Trophoblast cell (in vitro differentiated cells and primary cell): ENCODE results near the gene SIL1.

Experiments
- DNase-seq, 2 donors: peaks; one replicate each; pipeline ENCODE4 v3.0.0-alpha.2; 2016
- H2AFZ ChIP-seq: 2 replicates; pipeline ENCODE4 v1.6.1; 2013; ENCODE audit warnings: low read length, moderate library complexity, mild to moderate bottlenecking; ENCODE audit not compliant: insufficient read depth, poor library complexity
- H2AK5ac ChIP-seq: 2 replicates; pipeline ENCODE4 v1.6.1; 2013; ENCODE audit warnings: mild to moderate bottlenecking, low read length
- H2BK120ac ChIP-seq: 2 replicates; pipeline ENCODE4 v1.6.1; 2013; ENCODE audit warnings: low read length, mild to moderate bottlenecking, moderate library complexity; ENCODE audit not compliant: insufficient read depth, poor library complexity
- H2BK12ac ChIP-seq: 2 replicates; pipeline ENCODE4 v1.6.1; 2013; ENCODE audit warnings: mild to moderate bottlenecking, low read length, moderate library complexity
- H2BK5ac ChIP-seq: 2 replicates; pipeline ENCODE4 v1.6.1; 2013; ENCODE audit warnings: low read length, low read depth, moderate library complexity, mild to moderate bottlenecking; ENCODE audit not compliant: poor library complexity
- H3K14ac ChIP-seq: 2 replicates; pipeline ENCODE4 v1.6.1; 2013; ENCODE audit warnings: mild to moderate bottlenecking, low read length
- H3K18ac ChIP-seq: 2 replicates; pipeline ENCODE4 v1.6.1; 2013; ENCODE audit warnings: mild to moderate bottlenecking, low read length
- H3K23ac ChIP-seq: 2 replicates; pipeline ENCODE4 v1.6.1; 2013; ENCODE audit warnings: low read length
- H3K27ac ChIP-seq: 2 replicates; pipeline ENCODE4 v1.5.1; 2013; ENCODE audit warnings: low read depth, mild to moderate bottlenecking, inconsistent platforms, low read length, moderate library complexity
- H3K27me3 ChIP-seq: 2 replicates; pipeline ENCODE4 v1.6.1; 2013; ENCODE audit warnings: inconsistent platforms, mild to moderate bottlenecking, low read length, moderate library complexity; ENCODE audit not compliant: insufficient read depth
- H3K36me3 ChIP-seq, 2 experiments: 1 replicate in 1 of 2; 2 replicates in 1 of 2; pipeline ENCODE4 v1.6.1; 2013; ENCODE audit warnings: low read length in 2 of 2, mild to moderate bottlenecking in 2 of 2, moderate library complexity in 1 of 2; ENCODE audit not compliant: insufficient read depth in 2 of 2, control insufficient read depth in 1 of 2
- H3K4ac ChIP-seq: 2 replicates; pipeline ENCODE4 v1.6.1; 2013; ENCODE audit warnings: low read depth, mild to moderate bottlenecking, low read length, moderate library complexity
- H3K4me1 ChIP-seq, 2 experiments: 1 replicate in 1 of 2; 2 replicates in 1 of 2; pipeline ENCODE4 v1.6.1; 2013; ENCODE audit warnings: low read length in 2 of 2, mild to moderate bottlenecking in 2 of 2, moderate library complexity in 1 of 2; ENCODE audit not compliant: insufficient read depth in 2 of 2, control insufficient read depth in 1 of 2
- H3K4me2 ChIP-seq: 2 replicates; pipeline ENCODE4 v1.6.1; 2013; ENCODE audit warnings: inconsistent platforms, mild to moderate bottlenecking, low read length, moderate library complexity
- H3K4me3 ChIP-seq: 2 replicates; pipeline ENCODE4 v1.5.1; 2013; ENCODE audit warnings: mild to moderate bottlenecking, low read depth, low read length, inconsistent platforms
- H3K79me1 ChIP-seq: one replicate; pipeline ENCODE4 v1.6.1; 2013; ENCODE audit warnings: low read length
- H3K79me2 ChIP-seq: 2 replicates; pipeline ENCODE4 v1.6.1; 2013; ENCODE audit warnings: low read length, mild to moderate bottlenecking; ENCODE audit not compliant: control insufficient read depth, insufficient read depth, poor library complexity
- H3K9ac ChIP-seq: 2 replicates; pipeline ENCODE4 v1.6.1; 2013; ENCODE audit warnings: mild to moderate bottlenecking, low read length
- H3K9me3 ChIP-seq: 2 replicates; pipeline ENCODE4 v1.6.1; 2013; ENCODE audit warnings: low read depth, mild to moderate bottlenecking, control low read depth, inconsistent platforms, low read length; ENCODE audit not compliant: insufficient read depth
- H4K12ac ChIP-seq: 2 replicates; pipeline ENCODE4 v1.6.1; 2013; ENCODE audit warnings: low read depth, mild to moderate bottlenecking, low read length, moderate library complexity
- H4K8ac ChIP-seq: 2 replicates; pipeline ENCODE4 v1.6.1; 2013; ENCODE audit warnings: low read depth, mild to moderate bottlenecking, low read length, moderate library complexity
- H4K91ac ChIP-seq: one replicate; pipeline ENCODE4 v1.6.1; 2013; ENCODE audit warnings: low read depth, mild to moderate bottlenecking, low read length, moderate library complexity
- WGBS: extraction: QIAGEN DNeasy Blood & Tissue Kit; methylation state at CpG from one replicate; pipeline ENCODE4 v1.1.7; 2013; ENCODE audit warnings: missing lambda C conversion rate; ENCODE audit not compliant: insufficient read length, insufficient coverage; ENCODE audit errors: extremely low coverage; 5-methylcytosine and 5-hydroxymethylcytosine counted together

SIL1 gene

DNA sequence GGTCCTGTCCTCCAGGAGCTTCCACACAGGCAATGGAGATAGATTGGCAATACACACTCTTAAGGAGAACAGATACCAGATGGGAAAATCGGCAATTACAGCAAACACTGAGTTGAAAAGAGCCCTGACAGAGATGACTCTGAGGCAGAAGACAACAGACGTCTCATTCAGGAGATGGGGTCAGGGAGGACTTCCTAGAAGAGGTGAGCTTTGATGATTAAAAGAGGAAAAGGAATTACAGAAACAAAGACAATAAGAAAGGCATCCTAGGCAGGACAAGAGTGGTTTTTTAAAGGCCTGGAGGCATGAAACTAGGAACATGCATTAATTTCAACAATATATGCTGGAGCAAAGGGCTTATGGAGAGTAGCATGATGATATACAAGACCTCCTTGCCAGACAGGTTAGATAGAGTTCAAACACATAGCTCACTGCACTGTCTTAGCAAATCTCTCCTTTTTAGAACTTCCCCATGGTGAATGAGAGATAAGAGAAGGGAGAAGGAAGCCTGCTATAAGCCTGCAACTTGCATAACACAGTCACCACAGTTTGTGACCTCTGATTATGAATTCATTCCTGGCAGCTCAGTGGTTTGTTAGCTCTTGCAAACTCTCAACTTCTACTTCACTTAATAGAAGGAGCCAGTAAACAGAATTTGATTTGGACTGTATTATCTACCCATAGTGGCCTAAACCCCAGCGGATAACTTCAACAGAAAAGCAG lies 48.5 kb downstream of the SIL1 start:
- H3K36me3 ChIP-seq = no peaks in the 10 kb centered on the region
- H3K9me3 ChIP-seq = no peaks in the 10 kb centered on the region
- H3K27me3 ChIP-seq = no peaks in the 10 kb centered on the region
- WGBS = no CpG with 5 or more reads among the region's 3 CpGs
- no peak overlapping the region for H2BK12ac ChIP-seq
- H2AK5ac ChIP-seq = no peak overlapping the region
- H3K79me1 ChIP-seq = no peaks in the 10 kb centered on the region
- H3K4ac ChIP-seq = no peak overlapping the region
- H4K8ac ChIP-seq = no peak overlapping the region
- no peaks in the 10 kb centered on the region for H3K79me2 ChIP-seq
- H3K4me2 ChIP-seq = no peak overlapping the region
- DNase-seq = no peak
- H3K4me1 ChIP-seq = peaks cover 0 to 5% of the 10 kb centered on the region in 2 experiments
- no peak overlapping the region for H3K4me3 ChIP-seq
- no peak overlapping the region for H4K12ac ChIP-seq
- H3K18ac ChIP-seq = no peak overlapping the region
- H2AFZ ChIP-seq = no peak overlapping the region
- no peak overlapping the region for H2BK5ac ChIP-seq
- H2BK120ac ChIP-seq = no peak overlapping the region
- H3K14ac ChIP-seq = no peak overlapping the region
- no peak overlapping the region for H3K23ac ChIP-seq
- H3K27ac ChIP-seq = no peak overlapping the region
- no peak overlapping the region for H3K9ac ChIP-seq
- no peak overlapping the region for H4K91ac ChIP-seq

DNA sequence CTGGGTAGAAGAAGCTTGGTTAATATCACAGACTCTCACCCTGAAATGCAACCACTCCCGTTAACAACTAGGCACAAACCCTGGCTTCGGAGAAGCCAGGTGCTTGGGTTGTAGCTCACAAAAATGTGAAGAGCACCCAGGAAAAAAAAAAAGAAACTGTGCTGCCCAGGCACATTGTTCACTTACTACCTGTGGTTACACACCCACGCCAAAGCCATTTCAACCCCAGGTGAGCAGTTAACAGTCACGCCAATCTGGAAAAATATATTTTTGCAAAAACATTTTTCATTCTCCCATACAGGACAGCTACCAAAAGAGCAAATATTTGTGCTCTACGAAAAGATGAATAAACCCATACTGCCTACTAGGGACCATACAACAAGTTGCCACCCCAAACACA lies 49.2 kb downstream of the SIL1 start:
- Histone ChIP-seq H3K4ac (no peak overlapping the region), H3K79me1 (no peaks in the 10 kb centered on the region), H2BK12ac (no peak overlapping the region), H4K12ac (no peak overlapping the region), H4K91ac (no peak overlapping the region), H2AFZ (no peak overlapping the region), H2AK5ac (no peak overlapping the region), H3K79me2 (no peaks in the 10 kb centered on the region), H3K9me3 (no peaks in the 10 kb centered on the region), H3K27me3 (no peaks in the 10 kb centered on the region), H2BK120ac (no peak overlapping the region), H4K8ac (no peak overlapping the region), H2BK5ac (no peak overlapping the region), H3K36me3 (no peaks in the 10 kb centered on the region), H3K23ac (no peak overlapping the region), H3K9ac (no peak overlapping the region), H3K18ac (no peak overlapping the region), H3K4me1 (peaks cover 0 to 5% of the 10 kb centered on the region in 2 experiments), H3K14ac (no peak overlapping the region), H3K4me2 (no peak overlapping the region), H3K27ac (no peak overlapping the region), H3K4me3 (no peak overlapping the region)
- DNase-seq = no peak
- WGBS = no CpG with 5 or more reads among the region's 5 CpGs

DNA sequence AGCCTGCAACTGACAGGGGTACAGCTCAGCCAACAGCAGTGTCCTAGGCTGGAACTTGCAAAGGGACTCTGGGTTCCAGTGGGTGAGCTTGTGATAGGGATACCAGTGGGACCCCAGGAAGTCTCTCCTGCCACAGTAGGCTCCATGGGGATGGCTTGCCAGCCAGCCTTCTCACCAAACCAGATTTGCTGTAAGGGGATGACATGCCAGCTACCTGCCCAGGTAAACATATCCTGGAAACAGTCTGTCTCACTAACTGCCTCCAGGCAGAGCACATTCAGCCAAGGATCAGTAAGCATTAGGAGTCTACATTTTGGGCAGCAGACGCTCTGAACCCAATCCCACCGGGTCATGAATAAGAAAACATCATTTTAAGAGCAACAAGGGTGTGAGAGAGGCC lies 49.9 kb downstream of the SIL1 start:
- H3K14ac ChIP-seq = no peak overlapping the region
- peak overlapping the region; percentile 45 for H3K9ac ChIP-seq
- no peaks in the 10 kb centered on the region for H3K79me1 ChIP-seq
- H3K23ac ChIP-seq = peak overlapping the region; percentile 42
- H2AFZ ChIP-seq = no peak overlapping the region
- no peak overlapping the region for H4K91ac ChIP-seq
- H3K27me3 ChIP-seq = no peaks in the 10 kb centered on the region
- H3K79me2 ChIP-seq = no peaks in the 10 kb centered on the region
- H4K12ac ChIP-seq = no peak overlapping the region
- H3K27ac ChIP-seq = no peak overlapping the region
- H3K4me3 ChIP-seq = no peak overlapping the region
- H2AK5ac ChIP-seq = no peak overlapping the region
- no peak overlapping the region for H3K4me2 ChIP-seq
- H3K4me1 ChIP-seq = peaks cover 0 to 5% of the 10 kb centered on the region in 2 experiments
- no peak for DNase-seq
- H3K18ac ChIP-seq = no peak overlapping the region
- H2BK120ac ChIP-seq = no peak overlapping the region
- H2BK12ac ChIP-seq = no peak overlapping the region
- H3K9me3 ChIP-seq = no peaks in the 10 kb centered on the region
- no peak overlapping the region for H4K8ac ChIP-seq
- H2BK5ac ChIP-seq = no peak overlapping the region
- H3K36me3 ChIP-seq = no peaks in the 10 kb centered on the region
- H3K4ac ChIP-seq = no peak overlapping the region
- no CpG with 5 or more reads among the region's 2 CpGs for WGBS

DNA sequence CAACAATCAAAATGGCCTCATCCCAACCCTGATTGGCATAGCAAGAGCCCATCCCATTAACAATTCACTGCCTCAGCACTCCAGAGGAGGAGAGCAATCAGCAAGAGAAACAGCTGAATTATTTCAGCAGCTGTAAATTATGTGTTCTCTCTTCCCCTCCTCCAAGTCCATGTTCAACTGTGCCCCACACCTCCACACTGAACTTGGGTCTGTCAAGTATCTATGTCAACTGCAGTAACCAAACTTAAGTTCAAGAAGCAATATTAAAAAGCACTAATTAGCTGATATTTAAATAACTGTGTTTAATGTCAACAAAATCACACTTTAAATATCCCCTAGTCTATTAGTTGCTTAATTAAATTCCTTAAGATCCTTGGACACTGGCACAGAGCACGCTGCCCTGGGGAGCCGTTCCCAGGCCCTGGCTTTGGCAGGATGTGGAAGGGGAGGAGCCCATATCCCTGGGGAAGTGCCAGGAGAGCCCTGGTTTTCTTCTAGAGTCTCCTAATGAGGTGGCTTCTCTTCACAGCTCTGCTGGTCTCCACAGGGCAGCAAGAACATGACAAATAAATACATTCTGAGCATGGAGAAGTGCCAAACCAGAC lies 50.6 kb downstream of the SIL1 start:
- no peak overlapping the region for H3K27ac ChIP-seq
- no peak overlapping the region for H3K4me2 ChIP-seq
- no peak overlapping the region for H2AK5ac ChIP-seq
- no peak overlapping the region for H3K14ac ChIP-seq
- H4K8ac ChIP-seq = no peak overlapping the region
- no peak for DNase-seq
- no peaks in the 10 kb centered on the region for H3K36me3 ChIP-seq
- H4K12ac ChIP-seq = no peak overlapping the region
- no peaks in the 10 kb centered on the region for H3K79me1 ChIP-seq
- H2BK120ac ChIP-seq = no peak overlapping the region
- H2BK5ac ChIP-seq = no peak overlapping the region
- no peak overlapping the region for H3K9ac ChIP-seq
- no peak overlapping the region for H3K18ac ChIP-seq
- H3K9me3 ChIP-seq = no peaks in the 10 kb centered on the region
- no peak overlapping the region for H2AFZ ChIP-seq
- WGBS = no CpG with 5 or more reads among the region's 2 CpGs
- H3K4me3 ChIP-seq = no peak overlapping the region
- no peak overlapping the region for H3K4ac ChIP-seq
- H4K91ac ChIP-seq = no peak overlapping the region
- no peak overlapping the region for H2BK12ac ChIP-seq
- no peaks in the 10 kb centered on the region for H3K79me2 ChIP-seq
- no peak overlapping the region for H3K23ac ChIP-seq
- H3K27me3 ChIP-seq = no peaks in the 10 kb centered on the region
- H3K4me1 ChIP-seq = peaks cover 0 to 5% of the 10 kb centered on the region in 2 experiments
